Endothelial cell of umbilical vein (primary cell): ENCODE results near the gene SLC35F3. TPM values are rescaled to one million over a fixed set of nuclear protein-coding genes. Genes with fewer than 3 reads are reported as not detected.

Experiments used
- BruUV-seq: library from RNA; stranded (reverse); fragments of 400-500 nt; replicated peaks from 2 replicates; lab custom pipeline; 2021; lab: Mats Ljungman, UMichigan
- CTCF ChIA-PET: fragments of 300-600, 350-600 bp; sonication (Branson Sonifier 250); formaldehyde crosslinking; loops from one replicate; lab custom pipeline; 2021; ENCODE audit warnings: antibody characterized with exemption, inconsistent platforms; lab: Charles Lee
- POLR2A ChIA-PET: fragments of 300-600, 350-600 bp; sonication (Branson Sonifier 250); formaldehyde crosslinking; loops from one replicate; lab custom pipeline; 2021; ENCODE audit warnings: antibody characterized with exemption, inconsistent platforms; lab: Charles Lee
- DNase-seq: peaks from one replicate; pipeline ENCODE4 v3.0.0-alpha.2; 2011; ENCODE audit warnings: low read depth, low spot score
- FAIRE-seq: peaks from 2 replicates; lab custom pipeline; 2011; peaks lifted over from hg19 to GRCh38; lab: Jason Lieb, UNC
- H2AFZ ChIP-seq: 2 replicates; pipeline ENCODE4 v1.6.0; 2012; ENCODE audit warnings: low read depth, low read length, control low read depth, inconsistent platforms
- H3K27ac ChIP-seq: 2 replicates; pipeline ENCODE4 v1.5.1; 2011; ENCODE audit warnings: low read depth, mild to moderate bottlenecking, control low read depth, low read length, moderate library complexity; ENCODE audit not compliant: insufficient read depth
- H3K27me3 ChIP-seq, 2 experiments: 2 replicates each; pipeline versions ENCODE4 v1.6.0 to v1.6.1; 2011; ENCODE audit warnings: low read length in 2 of 2, mixed read lengths in 1 of 2; ENCODE audit not compliant: control insufficient read depth in 2 of 2, insufficient read depth in 2 of 2
- H3K36me3 ChIP-seq, 2 experiments: 2 replicates in 1 of 2; 3 replicates in 1 of 2; pipeline ENCODE4 v1.5.1; 2011; ENCODE audit warnings: low read length in 2 of 2, mild to moderate bottlenecking in 1 of 2, moderate library complexity in 1 of 2; ENCODE audit not compliant: control insufficient read depth in 2 of 2, insufficient read depth in 2 of 2; ENCODE audit errors: extremely low read depth in 1 of 2
- H3K4me1 ChIP-seq: 3 replicates; pipeline ENCODE4 v1.5.1; 2011; ENCODE audit warnings: mild to moderate bottlenecking, low read length; ENCODE audit not compliant: control insufficient read depth, insufficient read depth; ENCODE audit errors: extremely low read depth
- H3K4me2 ChIP-seq: 2 replicates; pipeline ENCODE4 v1.6.1; 2011; ENCODE audit warnings: low read length, control low read depth, mixed read lengths; ENCODE audit not compliant: insufficient read depth
- H3K4me3 ChIP-seq, 3 experiments: fragments of 200-600 bp in 1 of 3; sonication (generic), shearing (Covaris generic) in 1 of 3; replicated peaks in 1 of 3; 2 replicates each; pipeline ENCODE4 v1.5.1; 2011 to 2016; ENCODE audit warnings: control low read depth in 3 of 3, low read length in 3 of 3, mild to moderate bottlenecking in 2 of 3, inconsistent platforms in 1 of 3, low read depth in 1 of 3, moderate library complexity in 1 of 3; ENCODE audit not compliant: insufficient read depth in 1 of 3
- H3K79me2 ChIP-seq: 2 replicates; pipeline ENCODE4 v1.6.0; 2012; ENCODE audit warnings: low read length, inconsistent platforms; ENCODE audit not compliant: control insufficient read depth, insufficient read depth
- H3K9ac ChIP-seq: replicated peaks from 2 replicates; pipeline ENCODE3; 2011; ENCODE audit warnings: low read length, control low read depth; ENCODE audit not compliant: insufficient read depth; ENCODE audit errors: extremely low read depth
- H3K9me1 ChIP-seq: replicated peaks from 3 replicates; pipeline ENCODE4 v1.6.0; 2011; ENCODE audit warnings: mild to moderate bottlenecking, low read length; ENCODE audit not compliant: control insufficient read depth, insufficient read depth; ENCODE audit errors: extremely low read depth
- H3K9me3 ChIP-seq: replicated peaks from 2 replicates; pipeline ENCODE4 v1.5.1; 2012; ENCODE audit warnings: low read length, inconsistent platforms; ENCODE audit not compliant: control insufficient read depth, insufficient read depth
- H4K20me1 ChIP-seq: replicated peaks from 2 replicates; pipeline ENCODE3; 2011; ENCODE audit warnings: mild to moderate bottlenecking, low read length; ENCODE audit not compliant: control insufficient read depth, insufficient read depth; ENCODE audit errors: extremely low read depth
- EZH2 ChIP-seq: IDR thresholded peaks from 2 replicates; pipeline ENCODE4 v1.6.1; 2012; ENCODE audit warnings: borderline replicate concordance, low read depth, mild to moderate bottlenecking, moderate library complexity, low read length, inconsistent platforms; ENCODE audit not compliant: severe bottlenecking
- FOS ChIP-seq: IDR thresholded peaks from 2 replicates; pipeline ENCODE4 v1.6.1; 2011; ENCODE audit warnings: mild to moderate bottlenecking, low read length, moderate library complexity, borderline replicate concordance; ENCODE audit not compliant: insufficient read depth
- GATA2 ChIP-seq: IDR thresholded peaks from 2 replicates; pipeline ENCODE4 v1.7.0; 2011; ENCODE audit warnings: low read depth, mild to moderate bottlenecking, moderate library complexity, mixed read lengths, low read length; ENCODE audit not compliant: insufficient read length, insufficient read depth
- JUN ChIP-seq: IDR thresholded peaks from 2 replicates; pipeline ENCODE4 v1.6.1; 2011; ENCODE audit warnings: borderline replicate concordance, low read depth; ENCODE audit not compliant: insufficient read length, insufficient read depth
- MAX ChIP-seq: IDR thresholded peaks from 2 replicates; pipeline ENCODE4 v1.6.1; 2011; ENCODE audit not compliant: insufficient read depth, insufficient read length
- MYC ChIP-seq: IDR thresholded peaks from one replicate; pipeline ENCODE4 v1.6.1; 2011; ENCODE audit warnings: mild to moderate bottlenecking, low read depth, low read length
- POLR2A ChIP-seq: IDR thresholded peaks from 2 replicates; pipeline ENCODE4 v1.6.1; 2012; ENCODE audit warnings: low read depth, mild to moderate bottlenecking, control low read depth, low read length
- POLR2AphosphoS5 ChIP-seq: IDR thresholded peaks from 2 replicates; pipeline ENCODE4 v1.6.1; 2012; ENCODE audit warnings: low read depth, mild to moderate bottlenecking, control low read depth, low read length, moderate library complexity; ENCODE audit not compliant: insufficient read depth
- dilution Hi-C: fragments of 300-500 bp; cut with MboI; formaldehyde crosslinking; loops from one replicate; pipeline ENCODE4 v1.15.0; 2019; ENCODE audit warnings: low sequenced_read_pairs; ENCODE audit not compliant: extremely low pct_ligation_motif_present
- intact Hi-C: fragments of 100-400 bp; cut with micrococcal nuclease; formaldehyde crosslinking; loops from one replicate; pipeline ENCODE4 v1.10.0; 2022
- polyA plus RNA-seq, 4 experiments: library from polyadenylated mRNA; depleted of rRNA in 3 of 4; stranded (reverse) in 3 of 4; unstranded in 1 of 4; fragments of >200 nt; gene quantifications; 2 replicates each; pipeline versions ENCODE4 v1.2.1 to v1.2.3, GENCODE V29; 2011 to 2012; ENCODE audit warnings: missing spikeins in 1 of 4
- total RNA-seq: library from RNA; stranded (reverse); gene quantifications from 2 replicates; pipeline ENCODE4 v1.2.3, GENCODE V29; 2021
- TF ChIP-seq, protein P1 (sequence below), 2 donors: IDR thresholded peaks; 1 replicate in 1 of 2; 2 replicates in 1 of 2; pipeline ENCODE4 v1.5.1; 2011; ENCODE audit warnings: low read length in 2 of 2, mild to moderate bottlenecking in 2 of 2, moderate library complexity in 2 of 2, control low read depth in 1 of 2, inconsistent platforms in 1 of 2, low read depth in 1 of 2; ENCODE audit not compliant: insufficient read depth in 1 of 2; ENCODE audit errors: extremely low read depth in 1 of 2

SLC35F3 gene
- total and polyA plus RNA-seq, 2 donors (not counting 3 experiments of a cell fraction or from before 2014, with no cell fraction given), result not detected

GRCh38 chr1:234136073-234136472 lies 231.6 kb downstream of the SLC35F3 start:
- intact Hi-C loops (no loop called here), dilution Hi-C loops (no loop called here)
- no peak overlapping the region for H2AFZ ChIP-seq
- FAIRE-seq, result no peak
- no peaks in the 10 kb centered on the region for H4K20me1 ChIP-seq
- H3K9me3 ChIP-seq, result no peaks in the 10 kb centered on the region
- DNase-seq, result no peak
- no peaks in the 10 kb centered on the region for H3K9me1 ChIP-seq
- CTCF ChIA-PET, result no interaction called here
- H3K27me3 ChIP-seq, result no peaks in the 10 kb centered on the region
- BruUV-seq, result no TSS peak
- no peaks in the 10 kb centered on the region for H3K79me2 ChIP-seq
- H3K36me3 ChIP-seq, result no peaks in the 10 kb centered on the region
- H3K9ac ChIP-seq, result no peak overlapping the region
- H3K4me3 ChIP-seq, result no peak overlapping the region
- POLR2A ChIA-PET, result no interaction called here
- no peaks in the 10 kb centered on the region for H3K4me1 ChIP-seq
- no peak overlapping the region for H3K4me2 ChIP-seq
- H3K27ac ChIP-seq, result no peak overlapping the region
- TF ChIP-seq EZH2, result no peak
- TF ChIP-seq POLR2A, result no peak
- no peak for TF ChIP-seq MYC
- no peak for TF ChIP-seq GATA2
- no peak for TF ChIP-seq MAX
- TF ChIP-seq POLR2AphosphoS5, result no peak
- TF ChIP-seq, protein P1, sequence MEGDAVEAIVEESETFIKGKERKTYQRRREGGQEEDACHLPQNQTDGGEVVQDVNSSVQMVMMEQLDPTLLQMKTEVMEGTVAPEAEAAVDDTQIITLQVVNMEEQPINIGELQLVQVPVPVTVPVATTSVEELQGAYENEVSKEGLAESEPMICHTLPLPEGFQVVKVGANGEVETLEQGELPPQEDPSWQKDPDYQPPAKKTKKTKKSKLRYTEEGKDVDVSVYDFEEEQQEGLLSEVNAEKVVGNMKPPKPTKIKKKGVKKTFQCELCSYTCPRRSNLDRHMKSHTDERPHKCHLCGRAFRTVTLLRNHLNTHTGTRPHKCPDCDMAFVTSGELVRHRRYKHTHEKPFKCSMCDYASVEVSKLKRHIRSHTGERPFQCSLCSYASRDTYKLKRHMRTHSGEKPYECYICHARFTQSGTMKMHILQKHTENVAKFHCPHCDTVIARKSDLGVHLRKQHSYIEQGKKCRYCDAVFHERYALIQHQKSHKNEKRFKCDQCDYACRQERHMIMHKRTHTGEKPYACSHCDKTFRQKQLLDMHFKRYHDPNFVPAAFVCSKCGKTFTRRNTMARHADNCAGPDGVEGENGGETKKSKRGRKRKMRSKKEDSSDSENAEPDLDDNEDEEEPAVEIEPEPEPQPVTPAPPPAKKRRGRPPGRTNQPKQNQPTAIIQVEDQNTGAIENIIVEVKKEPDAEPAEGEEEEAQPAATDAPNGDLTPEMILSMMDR (IDR thresholded peaks at IDR 0.05; ENCODE audit: extremely low read depth in 1 of 2, insufficient read depth in 1 of 2, low read depth in 1 of 2, low read length in 2 of 2), result no peak
- TF ChIP-seq FOS, result no peak
- no peak for TF ChIP-seq JUN
